D721Med (cell line): ENCODE data around the gene ZNF492.
"Not testable (repeated sequence)": the region's sequence is repeated elsewhere in the genome, so short reads cannot be mapped to it uniquely, and the experiment has no call there.

Source experiments
- DNase-seq: peaks from one replicate; pipeline ENCODE4 v3.0.0; 2011; ENCODE audit warnings: low spot score; ENCODE audit not compliant: insufficient read length
- FAIRE-seq: peaks from 2 replicates; lab custom pipeline; 2011; peaks lifted over from hg19 to GRCh38; lab: Jason Lieb, UNC
- TF ChIP-seq, protein P1 (sequence below): IDR thresholded peaks from 2 replicates; pipeline ENCODE4 v1.5.1; 2012; ENCODE audit warnings: mild to moderate bottlenecking, control low read depth; ENCODE audit not compliant: insufficient read depth; ENCODE audit errors: missing control alignments

The ZNF492 gene

GRCh38 chr19:22607653-22608430 is 26.3 kb upstream of the ZNF492 start:
- FAIRE-seq (no peak), DNase-seq (no peak)
- TF ChIP-seq, protein P1, sequence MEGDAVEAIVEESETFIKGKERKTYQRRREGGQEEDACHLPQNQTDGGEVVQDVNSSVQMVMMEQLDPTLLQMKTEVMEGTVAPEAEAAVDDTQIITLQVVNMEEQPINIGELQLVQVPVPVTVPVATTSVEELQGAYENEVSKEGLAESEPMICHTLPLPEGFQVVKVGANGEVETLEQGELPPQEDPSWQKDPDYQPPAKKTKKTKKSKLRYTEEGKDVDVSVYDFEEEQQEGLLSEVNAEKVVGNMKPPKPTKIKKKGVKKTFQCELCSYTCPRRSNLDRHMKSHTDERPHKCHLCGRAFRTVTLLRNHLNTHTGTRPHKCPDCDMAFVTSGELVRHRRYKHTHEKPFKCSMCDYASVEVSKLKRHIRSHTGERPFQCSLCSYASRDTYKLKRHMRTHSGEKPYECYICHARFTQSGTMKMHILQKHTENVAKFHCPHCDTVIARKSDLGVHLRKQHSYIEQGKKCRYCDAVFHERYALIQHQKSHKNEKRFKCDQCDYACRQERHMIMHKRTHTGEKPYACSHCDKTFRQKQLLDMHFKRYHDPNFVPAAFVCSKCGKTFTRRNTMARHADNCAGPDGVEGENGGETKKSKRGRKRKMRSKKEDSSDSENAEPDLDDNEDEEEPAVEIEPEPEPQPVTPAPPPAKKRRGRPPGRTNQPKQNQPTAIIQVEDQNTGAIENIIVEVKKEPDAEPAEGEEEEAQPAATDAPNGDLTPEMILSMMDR, result no peak

GRCh38 chr19:22608441-22608840 is 25.7 kb upstream of the ZNF492 start:
- TF ChIP-seq, protein P1, result no peak
- FAIRE-seq, result no peak
- DNase-seq, result no peak

- FAIRE-seq (no peak), DNase-seq (no peak)
- TF ChIP-seq, protein P1, result no peak
Measured at GRCh38 chr19:22609630-22610029, 24.5 kb upstream of the ZNF492 start.

GRCh38 chr19:22610121-22610520 is 24.0 kb upstream of the ZNF492 start:
- TF ChIP-seq, protein P1, result no peak
- no peak for FAIRE-seq
- DNase-seq, result no peak

- DNase-seq (no peak), FAIRE-seq (no peak)
- TF ChIP-seq, protein P1, result no peak
Measured at GRCh38 chr19:22612316-22612715, 21.8 kb upstream of the ZNF492 start.

DNA sequence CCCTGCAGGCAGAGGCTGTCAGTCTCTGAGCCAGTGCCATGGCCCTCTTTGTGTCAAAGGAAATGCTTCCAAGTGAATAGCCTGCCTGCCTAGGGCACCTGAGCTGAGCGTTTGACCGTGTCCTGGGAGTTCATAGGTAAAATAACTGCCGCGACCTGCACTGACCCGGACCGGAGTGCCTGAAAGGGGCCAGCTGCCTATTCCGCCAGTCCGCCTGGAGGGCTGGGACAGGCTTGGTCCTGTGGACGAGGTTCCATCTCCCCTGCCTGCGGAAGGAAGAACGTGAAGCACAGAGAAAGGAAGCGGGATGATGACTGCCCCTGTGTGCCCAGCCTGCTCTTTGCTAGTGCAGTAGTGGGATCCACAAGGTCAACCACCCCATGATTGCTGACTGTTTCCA is 17.5 kb upstream of the ZNF492 start:
- TF ChIP-seq, protein P1, result no peak
- FAIRE-seq (no peak), DNase-seq (no peak)

DNA sequence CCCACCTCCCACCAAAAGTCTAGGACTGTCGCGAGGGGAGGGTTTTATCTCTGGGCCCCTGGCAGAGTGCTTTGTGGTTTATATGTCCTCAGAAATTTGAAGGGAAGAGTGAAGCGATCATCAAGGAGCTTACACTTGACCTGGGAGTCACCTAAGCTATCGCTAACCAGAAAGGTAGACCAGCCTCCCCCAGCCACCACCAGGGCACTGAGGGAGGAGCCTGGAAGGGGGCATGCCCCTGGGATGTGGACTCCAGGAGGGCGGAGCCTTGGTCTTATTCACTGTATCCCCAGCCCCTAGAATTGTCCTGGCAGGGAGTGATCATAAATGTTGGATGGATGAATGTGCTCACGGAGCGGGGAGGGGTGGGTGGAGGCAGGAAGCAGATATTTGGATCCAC is 16.9 kb upstream of the ZNF492 start:
- not testable (repeated sequence) for FAIRE-seq, DNase-seq
